ENCODE data around the gene ODAD4.

The ODAD4 gene

DNA sequence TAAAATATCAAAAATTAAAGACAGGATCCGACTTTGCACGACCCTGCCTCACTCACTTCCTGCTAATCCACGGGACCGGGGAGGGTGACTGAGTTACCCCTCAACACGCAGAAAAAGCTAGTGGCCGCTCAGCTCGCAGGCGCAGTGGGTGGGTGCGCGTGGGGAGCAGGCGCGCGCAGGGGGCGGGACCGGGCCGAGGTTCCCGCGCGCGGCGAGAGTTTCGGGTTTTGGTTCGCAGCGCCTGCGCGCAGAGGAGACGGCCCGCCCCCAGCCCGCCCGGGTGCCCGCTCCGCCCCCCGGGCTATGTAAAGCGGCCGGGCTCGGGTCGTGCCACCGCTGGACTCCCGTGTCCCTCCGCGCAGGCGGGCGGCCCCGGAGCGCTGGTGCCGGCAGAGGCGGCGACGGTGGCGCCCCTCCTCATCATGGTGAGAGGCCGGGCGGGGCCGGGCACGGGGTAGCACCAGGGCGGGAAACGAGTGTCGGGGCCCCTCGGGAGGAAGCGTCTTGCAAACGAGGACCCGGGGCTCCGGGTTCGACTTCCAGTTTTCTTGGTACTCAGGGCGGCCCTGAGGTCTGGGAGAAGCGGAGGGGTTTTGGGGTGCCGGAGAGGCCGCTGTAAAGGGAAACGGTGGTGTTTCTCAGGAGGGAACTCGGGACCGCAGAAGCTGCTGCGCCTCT is 36.2 kb downstream of the ODAD4 start, which contains the start of gene CNP:
Gene CNP, plus strand, starts transcription at position 333 of the 678 bp plus-strand sequence. Its CDS starts 90 bp downstream, at position 423.
- TF ChIP-seq, protein P1, sequence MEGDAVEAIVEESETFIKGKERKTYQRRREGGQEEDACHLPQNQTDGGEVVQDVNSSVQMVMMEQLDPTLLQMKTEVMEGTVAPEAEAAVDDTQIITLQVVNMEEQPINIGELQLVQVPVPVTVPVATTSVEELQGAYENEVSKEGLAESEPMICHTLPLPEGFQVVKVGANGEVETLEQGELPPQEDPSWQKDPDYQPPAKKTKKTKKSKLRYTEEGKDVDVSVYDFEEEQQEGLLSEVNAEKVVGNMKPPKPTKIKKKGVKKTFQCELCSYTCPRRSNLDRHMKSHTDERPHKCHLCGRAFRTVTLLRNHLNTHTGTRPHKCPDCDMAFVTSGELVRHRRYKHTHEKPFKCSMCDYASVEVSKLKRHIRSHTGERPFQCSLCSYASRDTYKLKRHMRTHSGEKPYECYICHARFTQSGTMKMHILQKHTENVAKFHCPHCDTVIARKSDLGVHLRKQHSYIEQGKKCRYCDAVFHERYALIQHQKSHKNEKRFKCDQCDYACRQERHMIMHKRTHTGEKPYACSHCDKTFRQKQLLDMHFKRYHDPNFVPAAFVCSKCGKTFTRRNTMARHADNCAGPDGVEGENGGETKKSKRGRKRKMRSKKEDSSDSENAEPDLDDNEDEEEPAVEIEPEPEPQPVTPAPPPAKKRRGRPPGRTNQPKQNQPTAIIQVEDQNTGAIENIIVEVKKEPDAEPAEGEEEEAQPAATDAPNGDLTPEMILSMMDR (IDR thresholded peaks at IDR 0.05; ENCODE audit: low read depth, low read length, missing control alignments) = no peak
- peak; percentile 35 for DNase-seq (ENCODE audit: extremely low read depth, low read depth)

DNA sequence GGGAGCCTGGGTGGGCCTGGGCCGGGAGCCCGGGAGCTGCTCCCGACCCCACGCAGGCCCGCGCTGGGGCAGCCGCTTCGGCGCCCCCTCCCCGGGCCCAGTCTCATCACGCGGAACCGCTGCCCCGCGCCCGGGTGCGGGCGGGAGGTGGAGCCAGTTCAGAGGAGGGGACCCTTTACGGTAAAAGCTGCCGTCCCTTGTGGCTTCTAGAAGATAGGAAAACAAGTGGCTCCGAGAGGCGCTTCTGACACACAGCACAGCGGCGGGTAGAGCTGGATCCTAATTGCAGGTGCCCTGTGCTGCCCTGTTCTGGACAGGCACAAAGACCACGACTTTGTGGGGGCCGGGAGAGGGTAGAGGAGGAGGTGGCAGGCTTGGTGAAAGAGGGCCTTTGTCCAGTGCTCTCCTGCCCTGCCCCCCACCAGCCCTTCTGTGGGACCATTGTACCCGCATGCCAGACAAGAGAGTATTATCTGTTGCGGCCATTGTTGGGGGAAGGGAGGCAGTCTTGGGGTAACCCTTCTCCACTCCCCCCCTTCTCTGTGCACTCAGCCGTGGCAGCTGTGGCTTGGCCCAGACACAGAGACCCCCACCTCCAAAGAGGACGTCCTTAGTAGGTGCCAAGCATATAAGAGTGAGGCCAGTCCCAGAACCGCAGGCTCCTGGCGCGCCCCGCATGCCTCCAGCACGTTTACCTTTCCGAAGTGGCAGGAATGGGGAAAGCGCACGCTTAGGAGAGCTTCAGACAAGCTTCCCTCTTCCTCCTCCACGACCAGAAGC is 36.9 kb downstream of the ODAD4 start:
- TF ChIP-seq, protein P1 (IDR thresholded peaks at IDR 0.05; ENCODE audit: low read depth, low read length, missing control alignments) = no peak
- no peak for DNase-seq (ENCODE audit: extremely low read depth, low read depth)
- peak overlapping the region; percentile 85 for H3K4me3 ChIP-seq (replicated peaks; ENCODE audit: low read depth, low read length)

More for the DNA sequence above, 36.2 kb downstream of the ODAD4 start, which contains the start of gene CNP:
- H3K4me3 ChIP-seq (replicated peaks; ENCODE audit: low read depth, low read length) = peak within 1 kb of the TSS; percentile 85

DNA sequence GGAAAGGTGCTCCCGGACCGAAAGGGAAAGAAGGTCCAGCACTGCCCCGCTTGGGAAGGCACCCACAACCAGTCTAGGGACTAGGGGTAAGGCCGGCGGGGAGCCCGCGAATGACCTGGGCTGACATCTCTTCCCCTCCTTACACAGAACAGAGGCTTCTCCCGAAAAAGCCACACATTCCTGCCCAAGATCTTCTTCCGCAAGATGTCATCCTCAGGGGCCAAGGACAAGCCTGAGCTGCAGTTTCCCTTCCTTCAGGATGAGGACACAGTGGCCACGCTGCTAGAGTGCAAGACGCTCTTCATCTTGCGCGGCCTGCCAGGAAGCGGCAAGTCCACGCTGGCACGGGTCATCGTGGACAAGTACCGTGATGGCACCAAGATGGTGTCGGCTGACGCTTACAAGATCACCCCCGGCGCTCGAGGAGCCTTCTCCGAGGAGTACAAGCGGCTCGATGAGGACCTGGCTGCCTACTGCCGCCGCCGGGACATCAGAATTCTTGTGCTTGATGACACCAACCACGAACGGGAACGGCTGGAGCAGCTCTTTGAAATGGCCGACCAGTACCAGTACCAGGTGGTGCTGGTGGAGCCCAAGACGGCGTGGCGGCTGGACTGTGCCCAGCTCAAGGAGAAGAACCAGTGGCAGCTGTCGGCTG is 37.6 kb downstream of the ODAD4 start:
- peak overlapping the region; percentile 85 for H3K4me3 ChIP-seq (replicated peaks; ENCODE audit: low read depth, low read length)
- TF ChIP-seq, protein P1 (IDR thresholded peaks at IDR 0.05; ENCODE audit: low read depth, low read length, missing control alignments) = no peak
- no peak for DNase-seq (ENCODE audit: extremely low read depth, low read depth)

DNA sequence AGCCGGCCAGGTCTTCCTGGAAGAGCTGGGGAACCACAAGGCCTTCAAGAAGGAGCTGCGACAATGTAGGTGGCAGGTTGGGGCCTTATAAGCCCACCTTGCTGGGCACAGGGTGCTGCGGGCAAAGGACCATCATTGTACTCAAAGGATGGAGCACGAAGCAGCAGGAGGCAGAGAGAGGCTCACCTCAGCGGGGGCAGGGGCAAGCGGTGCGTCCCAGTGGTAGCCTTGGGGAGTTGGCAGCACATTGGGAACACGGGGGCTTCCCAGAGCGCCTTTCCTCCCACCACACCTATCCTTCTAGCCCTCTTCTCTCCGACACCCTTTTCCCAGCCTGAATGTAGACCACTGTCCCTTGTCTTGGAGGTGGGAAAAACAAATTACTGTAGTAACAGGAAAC is 38.3 kb downstream of the ODAD4 start:
- H3K4me3 ChIP-seq (replicated peaks; ENCODE audit: low read depth, low read length) = no peak overlapping the region
- DNase-seq (ENCODE audit: extremely low read depth, low read depth) = no peak

DNA sequence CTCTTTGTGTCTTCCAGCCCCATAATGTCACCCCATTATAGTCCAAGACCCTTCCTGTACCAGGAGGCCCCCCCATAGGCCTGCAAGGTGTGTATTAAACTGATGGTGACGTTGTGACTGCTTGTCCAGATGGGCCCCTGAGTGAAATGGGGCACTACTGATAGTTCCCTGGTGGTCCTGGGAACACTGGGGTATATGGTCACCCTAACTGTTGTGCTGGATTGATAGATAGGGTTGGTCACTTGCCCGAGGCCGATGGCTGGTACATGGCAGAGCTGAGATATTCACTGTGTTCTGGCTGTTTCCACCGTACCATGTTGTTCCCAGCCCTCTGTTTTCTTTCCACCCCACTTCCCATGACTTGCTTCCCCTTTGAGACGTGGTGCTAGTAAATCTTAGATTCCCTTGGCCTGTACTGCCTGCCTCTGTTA is 40.5 kb downstream of the ODAD4 start:
- TF ChIP-seq, protein P1 (IDR thresholded peaks at IDR 0.05; ENCODE audit: low read depth, low read length, missing control alignments) = no peak
- no peak for DNase-seq (ENCODE audit: extremely low read depth, low read depth)
- H3K4me3 ChIP-seq (replicated peaks; ENCODE audit: low read depth, low read length) = no peak overlapping the region

More for the DNA sequence above, 38.3 kb downstream of the ODAD4 start:
- TF ChIP-seq, protein P1 (IDR thresholded peaks at IDR 0.05; ENCODE audit: low read depth, low read length, missing control alignments) = no peak

DNA sequence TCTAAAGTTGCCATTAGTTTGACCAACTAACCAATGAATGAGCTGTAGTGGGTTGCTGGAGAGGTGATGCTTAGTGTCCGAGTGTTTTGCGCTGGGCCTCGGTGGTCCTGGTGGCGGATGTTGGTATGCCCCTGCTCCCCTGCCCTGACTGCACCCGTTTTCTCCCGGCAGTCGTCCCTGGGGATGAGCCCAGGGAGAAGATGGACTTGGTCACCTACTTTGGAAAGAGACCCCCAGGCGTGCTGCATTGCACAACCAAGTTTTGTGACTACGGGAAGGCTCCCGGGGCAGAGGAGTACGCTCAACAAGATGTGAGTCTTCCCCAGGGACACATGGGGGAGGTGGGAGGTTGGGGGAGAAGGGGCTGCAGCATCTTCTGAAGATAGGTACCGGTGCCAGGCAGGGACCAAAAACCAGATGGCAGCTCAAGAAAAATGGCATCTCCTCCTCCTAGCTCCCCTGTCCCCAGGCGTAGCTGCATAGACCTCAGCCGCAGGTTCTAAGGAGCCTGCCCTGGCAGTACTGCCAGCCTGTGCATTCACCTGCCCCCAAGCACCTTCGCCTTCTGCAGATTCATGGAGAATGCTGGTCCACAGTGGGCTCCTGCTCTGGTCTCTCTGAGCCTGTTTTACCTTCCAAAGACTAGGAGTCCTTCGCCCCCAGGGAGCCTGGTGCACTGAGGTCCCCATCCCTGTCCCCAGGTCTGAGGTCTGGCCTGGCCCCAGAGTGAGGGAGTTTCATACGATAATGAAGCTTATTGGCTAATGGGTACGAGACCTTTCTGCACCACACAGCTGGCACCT is 41.5 kb downstream of the ODAD4 start:
- no peak for DNase-seq (ENCODE audit: extremely low read depth, low read depth)
- TF ChIP-seq, protein P1 (IDR thresholded peaks at IDR 0.05; ENCODE audit: low read depth, low read length, missing control alignments) = no peak
- no peak overlapping the region for H3K4me3 ChIP-seq (replicated peaks; ENCODE audit: low read depth, low read length)

Data from HFF-Myc (cell line).